Mesothelial cell of epicardium (in vitro differentiated cells): Measurements from ENCODE around the gene PPP1R14B. TPM values are rescaled to one million over a fixed set of nuclear protein-coding genes. Genes with fewer than 3 reads are reported as not detected.
A peak's percentile ranks its signal among the peaks of the same experiment; 100 is the strongest.

ENCODE experiments used
- DNase-seq, 2 experiments: peaks; one replicate each; pipeline ENCODE4 v3.0.0; 2021; ENCODE audit warnings: low spot score in 2 of 2; ENCODE audit not compliant: unreplicated experiment in 2 of 2
- H3K27ac Mint-ChIP-seq: 2 replicates; pipeline ENCODE4 v1.8.0; 2021; ENCODE audit warnings: mixed read lengths
- H3K27me3 Mint-ChIP-seq: 2 replicates; pipeline ENCODE4 v1.8.0; 2021; ENCODE audit warnings: low read depth, mixed read lengths
- H3K36me3 Mint-ChIP-seq: 2 replicates; pipeline ENCODE4 v1.8.0; 2021; ENCODE audit warnings: mixed read lengths
- H3K4me1 Mint-ChIP-seq: 2 replicates; pipeline ENCODE4 v1.8.0; 2021; ENCODE audit warnings: mixed read lengths
- H3K4me3 Mint-ChIP-seq: 2 replicates; pipeline ENCODE4 v1.8.0; 2021; ENCODE audit warnings: mild to moderate bottlenecking, moderate library complexity, mixed read lengths
- H3K9me3 Mint-ChIP-seq: 2 replicates; pipeline ENCODE4 v1.8.0; 2021; ENCODE audit warnings: mixed read lengths
- total RNA-seq: library from RNA; stranded (reverse); gene quantifications from 3 replicates; pipeline ENCODE4 v1.2.1, GENCODE V29; 2021
- TF ChIP-seq, protein P1 (sequence below): fragments of 200-600 bp; sonication (generic); IDR thresholded peaks from one replicate; pipeline ENCODE4 v1.5.0; 2021; ENCODE audit warnings: antibody characterized with exemption; ENCODE audit not compliant: unreplicated experiment

Gene PPP1R14B, protein sequence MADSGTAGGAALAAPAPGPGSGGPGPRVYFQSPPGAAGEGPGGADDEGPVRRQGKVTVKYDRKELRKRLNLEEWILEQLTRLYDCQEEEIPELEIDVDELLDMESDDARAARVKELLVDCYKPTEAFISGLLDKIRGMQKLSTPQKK
- total RNA-seq = 119 to 131 TPM (median 124 TPM) in 3 replicates

DNA sequence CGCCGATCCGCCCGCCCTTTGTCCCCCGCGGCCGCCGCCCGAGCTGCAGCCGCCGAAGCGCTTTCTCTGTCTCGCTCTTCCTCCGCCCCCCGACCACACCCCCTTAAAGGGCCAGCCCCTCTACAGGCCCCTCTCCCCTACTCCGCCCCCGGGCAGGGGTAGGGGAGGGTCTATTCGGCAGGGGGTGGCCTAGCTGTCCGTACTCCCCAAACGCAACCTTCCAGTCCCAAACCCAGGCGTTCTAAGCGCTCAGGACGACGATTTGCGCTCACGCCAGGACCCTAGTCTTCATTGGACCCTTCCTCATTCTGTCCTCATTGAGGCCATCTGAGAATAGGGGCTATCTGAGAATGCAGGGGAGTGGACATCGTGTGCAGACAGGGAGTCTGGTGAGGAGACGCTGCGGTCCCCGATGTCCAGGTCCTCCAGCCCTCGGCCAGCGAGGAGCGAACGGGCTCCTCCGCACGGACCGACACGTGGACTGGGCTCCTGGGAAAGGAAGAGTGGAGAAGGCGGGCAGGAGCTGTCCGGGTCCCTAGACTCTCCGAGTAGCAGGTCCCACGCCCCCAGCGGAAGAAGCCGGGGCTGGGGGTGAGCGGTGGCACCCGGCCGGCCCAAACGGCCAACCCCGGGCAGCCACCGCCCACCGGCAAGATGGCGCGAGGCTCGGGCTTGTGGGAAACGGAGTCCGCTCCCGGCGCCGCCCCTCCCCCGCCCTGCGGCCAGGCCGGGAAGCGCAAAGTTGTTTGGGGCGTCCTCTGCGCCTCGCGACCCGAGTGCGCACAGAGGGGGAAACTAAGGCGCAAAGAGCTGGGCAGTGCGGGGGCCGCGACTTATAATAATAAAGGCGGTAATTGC lies at the start of gene PPP1R14B:
Gene PPP1R14B (minus strand): TSS at position 73 of the 858 bp plus-strand sequence. CDS start 270 bp downstream, outside the sequence.
- Mint-ChIP-seq H3K36me3 (no peaks in the 10 kb centered on the region), H3K27me3 (no peaks in the 10 kb centered on the region), H3K4me3 (peak within 1 kb of the TSS; percentile 85), H3K27ac (peak within 1 kb of the TSS; percentile 90), H3K9me3 (no peaks in the 10 kb centered on the region), H3K4me1 (peaks cover 28% of the 10 kb centered on the region)
- DNase-seq = peak; percentile 78 to 82
- TF ChIP-seq, protein P1, sequence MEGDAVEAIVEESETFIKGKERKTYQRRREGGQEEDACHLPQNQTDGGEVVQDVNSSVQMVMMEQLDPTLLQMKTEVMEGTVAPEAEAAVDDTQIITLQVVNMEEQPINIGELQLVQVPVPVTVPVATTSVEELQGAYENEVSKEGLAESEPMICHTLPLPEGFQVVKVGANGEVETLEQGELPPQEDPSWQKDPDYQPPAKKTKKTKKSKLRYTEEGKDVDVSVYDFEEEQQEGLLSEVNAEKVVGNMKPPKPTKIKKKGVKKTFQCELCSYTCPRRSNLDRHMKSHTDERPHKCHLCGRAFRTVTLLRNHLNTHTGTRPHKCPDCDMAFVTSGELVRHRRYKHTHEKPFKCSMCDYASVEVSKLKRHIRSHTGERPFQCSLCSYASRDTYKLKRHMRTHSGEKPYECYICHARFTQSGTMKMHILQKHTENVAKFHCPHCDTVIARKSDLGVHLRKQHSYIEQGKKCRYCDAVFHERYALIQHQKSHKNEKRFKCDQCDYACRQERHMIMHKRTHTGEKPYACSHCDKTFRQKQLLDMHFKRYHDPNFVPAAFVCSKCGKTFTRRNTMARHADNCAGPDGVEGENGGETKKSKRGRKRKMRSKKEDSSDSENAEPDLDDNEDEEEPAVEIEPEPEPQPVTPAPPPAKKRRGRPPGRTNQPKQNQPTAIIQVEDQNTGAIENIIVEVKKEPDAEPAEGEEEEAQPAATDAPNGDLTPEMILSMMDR = no peak

DNA sequence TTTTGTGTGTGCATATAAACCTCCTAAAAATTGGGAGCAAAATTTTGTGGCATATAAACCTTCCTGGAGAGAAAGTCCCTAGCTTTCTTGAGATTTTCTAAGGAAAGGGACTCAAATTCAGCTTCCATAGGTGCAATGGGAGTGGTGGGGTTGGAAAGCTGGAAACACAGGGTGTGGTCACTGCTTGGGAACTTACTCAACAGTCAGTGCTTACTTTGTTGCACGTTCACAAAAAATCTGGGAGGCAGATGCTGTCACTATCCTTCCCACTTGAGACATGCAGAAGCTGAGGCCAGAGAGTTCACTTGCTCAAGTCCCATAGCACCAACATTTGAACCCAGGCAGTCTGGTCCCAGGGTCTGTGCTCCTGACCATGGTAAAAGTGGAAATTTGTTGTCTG lies 49.5 kb upstream of the PPP1R14B start:
- no peak for DNase-seq
- no peaks in the 10 kb centered on the region for H3K9me3 Mint-ChIP-seq
- H3K27me3 Mint-ChIP-seq = peaks cover 92% of the 10 kb centered on the region
- H3K4me3 Mint-ChIP-seq = no peak overlapping the region
- no peaks in the 10 kb centered on the region for H3K36me3 Mint-ChIP-seq
- H3K27ac Mint-ChIP-seq = no peak overlapping the region
- H3K4me1 Mint-ChIP-seq = peaks cover 13% of the 10 kb centered on the region
- TF ChIP-seq, protein P1 = no peak

DNA sequence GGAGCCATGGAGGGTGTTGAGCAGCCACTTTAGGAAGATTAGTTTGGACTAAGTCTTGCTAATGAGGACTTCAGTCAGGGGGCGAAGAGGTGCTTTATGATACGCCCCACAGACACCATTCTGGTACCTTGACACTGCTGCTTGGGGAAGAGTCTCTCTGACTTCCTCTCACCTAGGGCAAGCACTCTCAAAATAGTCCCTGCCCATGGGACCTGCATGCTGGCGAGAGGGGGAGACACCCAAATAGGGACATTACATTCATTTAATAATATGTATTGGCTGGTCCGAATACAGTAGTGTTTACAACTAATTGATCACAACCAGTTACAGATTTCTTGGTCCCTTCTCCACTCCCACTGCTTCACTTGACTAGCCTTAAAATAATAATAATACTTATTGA lies 49.0 kb upstream of the PPP1R14B start:
- peaks cover 92% of the 10 kb centered on the region for H3K27me3 Mint-ChIP-seq
- TF ChIP-seq, protein P1 = no peak
- H3K9me3 Mint-ChIP-seq = no peaks in the 10 kb centered on the region
- no peak overlapping the region for H3K27ac Mint-ChIP-seq
- no peak for DNase-seq
- peaks cover 12% of the 10 kb centered on the region for H3K4me1 Mint-ChIP-seq
- no peaks in the 10 kb centered on the region for H3K36me3 Mint-ChIP-seq
- H3K4me3 Mint-ChIP-seq = no peak overlapping the region

DNA sequence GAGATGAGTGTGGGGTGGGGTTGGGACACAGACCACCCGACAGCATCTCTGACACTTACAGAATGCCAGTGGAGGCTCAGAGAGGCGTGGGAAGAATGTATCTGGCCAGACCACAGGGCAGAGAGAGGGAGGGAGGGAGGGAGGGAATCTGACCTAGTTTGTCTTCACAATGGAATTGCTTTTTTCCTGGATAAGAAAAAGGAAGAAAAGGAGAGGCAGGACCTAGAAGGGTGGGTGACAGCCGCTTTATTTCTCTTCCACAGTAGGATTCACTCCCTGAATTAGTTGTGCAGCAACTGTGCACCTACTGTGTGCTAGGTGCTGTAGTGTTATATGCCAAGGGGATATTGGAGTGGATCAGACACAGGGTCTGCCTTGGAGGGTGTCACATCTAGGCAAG lies 48.0 kb upstream of the PPP1R14B start:
- H3K27ac Mint-ChIP-seq = no peak overlapping the region
- no peaks in the 10 kb centered on the region for H3K9me3 Mint-ChIP-seq
- no peak for DNase-seq
- no peak overlapping the region for H3K4me3 Mint-ChIP-seq
- H3K4me1 Mint-ChIP-seq = peaks cover 8% of the 10 kb centered on the region
- peaks cover 92% of the 10 kb centered on the region for H3K27me3 Mint-ChIP-seq
- TF ChIP-seq, protein P1 = no peak
- no peaks in the 10 kb centered on the region for H3K36me3 Mint-ChIP-seq

DNA sequence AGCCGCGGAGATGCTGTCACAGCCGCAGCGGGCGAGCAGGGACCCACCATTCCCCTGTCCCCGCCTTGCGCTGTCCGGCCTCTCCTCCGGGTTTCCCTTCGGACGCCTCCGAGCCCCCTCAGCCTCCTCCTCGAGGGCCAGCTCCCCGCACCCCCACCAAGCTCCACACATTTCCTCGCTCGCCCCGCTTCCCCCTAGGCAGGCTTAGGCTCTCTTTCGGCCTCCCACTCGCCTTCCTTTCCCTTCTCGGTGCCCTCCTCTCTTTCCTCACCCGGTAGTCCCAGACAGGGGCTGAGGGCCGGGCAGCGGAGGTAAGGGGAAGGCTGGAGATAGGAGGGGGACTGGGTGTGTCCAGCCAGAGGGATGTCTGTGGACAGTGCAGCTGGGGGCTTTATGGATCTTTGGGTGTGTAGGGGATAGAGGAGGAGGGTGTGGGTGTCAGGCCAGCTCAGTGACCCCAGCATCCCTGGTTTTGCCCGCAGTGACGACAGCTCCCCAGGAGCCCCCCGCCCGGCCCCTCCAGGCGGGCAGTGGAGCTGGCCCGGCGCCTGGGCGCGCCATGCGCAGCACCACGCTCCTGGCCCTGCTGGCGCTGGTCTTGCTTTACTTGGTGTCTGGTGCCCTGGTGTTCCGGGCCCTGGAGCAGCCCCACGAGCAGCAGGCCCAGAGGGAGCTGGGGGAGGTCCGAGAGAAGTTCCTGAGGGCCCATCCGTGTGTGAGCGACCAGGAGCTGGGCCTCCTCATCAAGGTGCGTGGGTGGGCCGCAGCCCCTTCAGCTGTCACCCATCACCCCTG lies 45.9 kb upstream of the PPP1R14B start:
- H3K4me3 Mint-ChIP-seq = peak overlapping the region; percentile 42

More for the DNA sequence above, 45.9 kb upstream of the PPP1R14B start:
- DNase-seq = no peak
- Mint-ChIP-seq H3K27me3 (peaks cover 79% of the 10 kb centered on the region), H3K4me1 (peaks cover 6% of the 10 kb centered on the region), H3K9me3 (no peaks in the 10 kb centered on the region), H3K27ac (no peak overlapping the region), H3K36me3 (peaks cover 8% of the 10 kb centered on the region)
- TF ChIP-seq, protein P1 = no peak
